GM19328 (cell line): ENCODE measurements around the gene ADARB2.
"Not testable (repeated sequence)": the region's sequence is repeated elsewhere in the genome, so short reads cannot be mapped to it uniquely, and the experiment has no call there.

Source experiments
- ATAC-seq: cut with Tn5 transposase; IDR thresholded peaks from one replicate; pipeline ENCODE4 v1.9.1; 2021; ENCODE audit warnings: mild to moderate bottlenecking, moderate library complexity; ENCODE audit not compliant: unreplicated experiment

Gene ADARB2

GRCh38 chr10:1402016-1402770 is 335.1 kb downstream of the ADARB2 start:
- ATAC-seq: no peak

GRCh38 chr10:1401071-1401965 is 336.0 kb downstream of the ADARB2 start:
- no peak for ATAC-seq

- ATAC-seq: no peak
These were observed 336.9 kb downstream of the ADARB2 start for GRCh38 chr10:1400101-1401070.

- no peak for ATAC-seq
These were observed 337.8 kb downstream of the ADARB2 start for GRCh38 chr10:1399431-1400100.

GRCh38 chr10:1398626-1399410 is 338.5 kb downstream of the ADARB2 start:
- no peak for ATAC-seq

GRCh38 chr10:1398116-1398515 is 339.2 kb downstream of the ADARB2 start:
- not testable (repeated sequence) for ATAC-seq

- ATAC-seq: no peak
These were observed 341.1 kb downstream of the ADARB2 start for GRCh38 chr10:1396297-1396635.

- ATAC-seq: no peak
These were observed 341.6 kb downstream of the ADARB2 start for GRCh38 chr10:1395481-1396296.

GRCh38 chr10:1395025-1395480 is 342.3 kb downstream of the ADARB2 start:
- no peak for ATAC-seq

GRCh38 chr10:1394155-1394912 is 343.0 kb downstream of the ADARB2 start:
- ATAC-seq: no peak

GRCh38 chr10:1393481-1393880 is 343.8 kb downstream of the ADARB2 start:
- no peak for ATAC-seq

- no peak for ATAC-seq
These were observed 345.2 kb downstream of the ADARB2 start for GRCh38 chr10:1392127-1392526.

- ATAC-seq: no peak
These were observed 347.1 kb downstream of the ADARB2 start for GRCh38 chr10:1390200-1390599.

GRCh38 chr10:1384026-1384425 is 353.3 kb downstream of the ADARB2 start:
- ATAC-seq: no peak

GRCh38 chr10:1382711-1383110 is 354.6 kb downstream of the ADARB2 start:
- ATAC-seq: no peak

GRCh38 chr10:1381339-1381738 is 356.0 kb downstream of the ADARB2 start:
- ATAC-seq: no peak

- ATAC-seq: no peak
These were observed 357.1 kb downstream of the ADARB2 start for GRCh38 chr10:1380088-1380671.

- no peak for ATAC-seq
These were observed 357.7 kb downstream of the ADARB2 start for GRCh38 chr10:1379601-1380000.
